Transverse colon (tissue), 4 donors: ENCODE data around the gene RAB40A. TPM values are rescaled to one million over a fixed set of nuclear protein-coding genes. Genes with fewer than 3 reads are reported as not detected.

Experiments used
- DNase-seq: peaks from one replicate; pipeline ENCODE4 v3.0.0-alpha.2; 2019
- H3K27ac ChIP-seq, 4 donors: fragments of 200-600 bp; sonication (generic); 2 replicates each; pipeline ENCODE4 v1.5.1; 2016 to 2018; ENCODE audit warnings: inconsistent platforms in 4 of 4
- H3K27me3 ChIP-seq: fragments of 200-600 bp; sonication (generic); 2 replicates; pipeline ENCODE4 v1.5.1; 2017; ENCODE audit warnings: inconsistent platforms
- H3K36me3 ChIP-seq, 4 donors: fragments of 200-600 bp; sonication (generic); 2 replicates each; pipeline ENCODE4 v1.5.1; 2017 to 2019; ENCODE audit warnings: inconsistent platforms in 4 of 4
- H3K4me1 ChIP-seq, 4 donors: fragments of 200-600 bp; sonication (generic); 2 replicates each; pipeline ENCODE4 v1.5.1; 2017 to 2020; ENCODE audit warnings: inconsistent platforms in 4 of 4
- H3K4me3 ChIP-seq, 4 donors: fragments of 200-600 bp; sonication (generic); 1 replicate in 1 of 4; 2 replicates in 3 of 4; pipeline versions ENCODE4 v1.5.1 to v1.6.1; 2017 to 2019; ENCODE audit warnings: inconsistent platforms in 4 of 4
- H3K9me3 ChIP-seq, 2 donors: fragments of 200-600 bp; sonication (generic); 2 replicates each; pipeline ENCODE4 v1.5.1; 2017 to 2019; ENCODE audit warnings: inconsistent platforms in 2 of 2
- EP300 ChIP-seq: sonication (generic); formaldehyde crosslinking; IDR thresholded peaks from one replicate; pipeline ENCODE4 v1.6.1; 2017; ENCODE audit warnings: antibody characterized with exemption, low read depth
- POLR2A ChIP-seq: fragments of 450-650 bp; IDR thresholded peaks from one replicate; pipeline ENCODE4 v1.6.1; 2016; ENCODE audit warnings: antibody characterized with exemption, mild to moderate bottlenecking, moderate library complexity
- POLR2AphosphoS5 ChIP-seq, 3 donors: sonication (generic); formaldehyde crosslinking; IDR thresholded peaks; one replicate each; pipeline ENCODE4 v1.6.1; 2016; ENCODE audit warnings: antibody characterized with exemption in 3 of 3
- WGBS, 2 donors: methylation state at CpG; one replicate each; pipeline ENCODE4 v1.1.5; 2018; ENCODE audit warnings: low coverage in 1 of 2; 5-methylcytosine and 5-hydroxymethylcytosine counted together
- in situ Hi-C, 4 donors: fragments of 200-750 bp; cut with MboI; loops; one replicate each; pipeline versions ENCODE4 v1.15.0 to v1.15.1; 2017; ENCODE audit warnings: low sequenced_read_pairs in 3 of 4, low pct_ligation_motif_present in 1 of 4, low pct_unique_long_range_greater_than_20kb in 1 of 4
- intact Hi-C: fragments of 100-400 bp; cut with DNase I; formaldehyde crosslinking; loops from one replicate; pipeline ENCODE4 v1.15.1; 2023; ENCODE audit warnings: low total_unique reads
- total RNA-seq, 4 donors: library from RNA; depleted of rRNA; stranded (reverse); fragments of >200 nt; gene quantifications; one replicate each; pipeline ENCODE4 v1.1.0, GENCODE V29; 2016
- TF ChIP-seq, protein P1 (sequence below), 5 experiments: fragments of 200-600 bp in 3 of 5; fragments of 450-650 bp in 2 of 5; sonication (generic) in 3 of 5; IDR thresholded peaks; 1 replicate in 2 of 5; 2 replicates in 3 of 5; pipeline ENCODE4 v1.5.1; 2016 to 2017; ENCODE audit warnings: antibody characterized with exemption in 5 of 5, inconsistent platforms in 3 of 5, mild to moderate bottlenecking in 2 of 5, moderate library complexity in 1 of 5

RAB40A gene
- total RNA-seq, 4 donors from 2014 or later, result 0.55 to 1.4 TPM; not detected in 2

GRCh38 chrX:103550415-103551051 is 31.2 kb upstream of the RAB40A start:
- WGBS, 2 donors, result 50 to 52% methylated on average over 1 to 3 of the region's 3 CpGs
- Histone ChIP-seq H3K27me3 (no peaks in the 10 kb centered on the region), H3K9me3 (no peaks in the 10 kb centered on the region), H3K4me1 (no peaks in the 10 kb centered on the region), H3K36me3 (no peaks in the 10 kb centered on the region), H3K27ac (no peak overlapping the region), H3K4me3 (no peak overlapping the region)
- no peak for DNase-seq
- in situ Hi-C loops (no loop called here), intact Hi-C loops (no loop called here)
- TF ChIP-seq POLR2AphosphoS5 (IDR thresholded peaks at IDR 0.05), result no peak
- TF ChIP-seq, protein P1, sequence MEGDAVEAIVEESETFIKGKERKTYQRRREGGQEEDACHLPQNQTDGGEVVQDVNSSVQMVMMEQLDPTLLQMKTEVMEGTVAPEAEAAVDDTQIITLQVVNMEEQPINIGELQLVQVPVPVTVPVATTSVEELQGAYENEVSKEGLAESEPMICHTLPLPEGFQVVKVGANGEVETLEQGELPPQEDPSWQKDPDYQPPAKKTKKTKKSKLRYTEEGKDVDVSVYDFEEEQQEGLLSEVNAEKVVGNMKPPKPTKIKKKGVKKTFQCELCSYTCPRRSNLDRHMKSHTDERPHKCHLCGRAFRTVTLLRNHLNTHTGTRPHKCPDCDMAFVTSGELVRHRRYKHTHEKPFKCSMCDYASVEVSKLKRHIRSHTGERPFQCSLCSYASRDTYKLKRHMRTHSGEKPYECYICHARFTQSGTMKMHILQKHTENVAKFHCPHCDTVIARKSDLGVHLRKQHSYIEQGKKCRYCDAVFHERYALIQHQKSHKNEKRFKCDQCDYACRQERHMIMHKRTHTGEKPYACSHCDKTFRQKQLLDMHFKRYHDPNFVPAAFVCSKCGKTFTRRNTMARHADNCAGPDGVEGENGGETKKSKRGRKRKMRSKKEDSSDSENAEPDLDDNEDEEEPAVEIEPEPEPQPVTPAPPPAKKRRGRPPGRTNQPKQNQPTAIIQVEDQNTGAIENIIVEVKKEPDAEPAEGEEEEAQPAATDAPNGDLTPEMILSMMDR (IDR thresholded peaks at IDR 0.05), result no peak
- TF ChIP-seq POLR2A, result no peak
- no peak for TF ChIP-seq EP300

DNA sequence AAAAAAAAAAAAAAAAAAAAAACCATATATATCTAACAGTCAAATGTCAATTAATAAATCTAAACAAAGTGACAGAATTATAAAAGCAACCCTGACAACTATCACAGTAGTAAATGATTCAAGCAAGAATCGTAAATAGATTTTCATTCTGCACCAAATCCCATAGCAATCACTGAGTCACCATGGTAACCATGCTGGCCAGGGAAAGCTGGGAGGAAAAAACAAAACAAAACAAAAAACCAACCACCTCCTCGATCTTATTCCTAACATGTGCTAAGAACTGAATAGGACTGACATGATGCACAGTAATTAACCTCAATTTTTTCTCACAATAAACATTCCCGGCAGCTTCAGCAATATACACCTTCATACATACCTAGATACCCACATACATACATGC is 30.6 kb upstream of the RAB40A start:
- no peaks in the 10 kb centered on the region for H3K9me3 ChIP-seq
- no peaks in the 10 kb centered on the region for H3K27me3 ChIP-seq
- H3K27ac ChIP-seq, result no peak overlapping the region
- 67 to 83% methylated on average over 1 to 3 of the region's 3 CpGs for WGBS, 2 donors
- intact Hi-C loops, result no loop called here
- TF ChIP-seq EP300 (no peak), POLR2AphosphoS5 (IDR thresholded peaks at IDR 0.05) (no peak), POLR2A (no peak)
- TF ChIP-seq, protein P1 (IDR thresholded peaks at IDR 0.05), result no peak
- DNase-seq, result no peak
- H3K4me3 ChIP-seq, result no peak overlapping the region
- in situ Hi-C loops, result loop anchor here in 3 of 4 donors (25.0 kb wide), 2 partner anchors 237 to 262 kb away; partner anchors contain the start of gene PLP1 (in 1 of the 3)
- H3K36me3 ChIP-seq, result no peaks in the 10 kb centered on the region
- H3K4me1 ChIP-seq, result no peaks in the 10 kb centered on the region

DNA sequence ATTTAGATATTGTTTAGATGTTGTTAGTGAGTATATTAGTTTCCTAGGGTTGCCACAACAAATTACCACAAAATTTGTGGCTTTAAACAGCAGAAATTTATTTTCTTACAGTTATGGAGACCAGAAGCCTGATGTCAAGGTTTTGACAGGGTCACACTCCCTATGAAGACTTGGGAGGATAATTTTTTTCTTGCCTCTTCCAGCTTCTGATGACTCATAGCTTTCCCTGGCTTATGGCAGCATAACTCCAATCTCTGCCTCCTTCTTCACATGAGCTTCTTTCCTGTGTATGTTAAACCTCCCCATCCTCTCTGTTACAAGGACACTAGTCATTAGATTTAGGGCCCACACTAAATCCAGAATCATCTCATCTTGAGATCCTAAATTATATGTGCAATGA is 20.9 kb upstream of the RAB40A start:
- no peak for DNase-seq
- no peaks in the 10 kb centered on the region for H3K27me3 ChIP-seq
- no peak overlapping the region for H3K4me3 ChIP-seq
- TF ChIP-seq EP300, result no peak
- no peak for TF ChIP-seq POLR2AphosphoS5 (IDR thresholded peaks at IDR 0.05)
- no peak for TF ChIP-seq POLR2A
- TF ChIP-seq, protein P1 (IDR thresholded peaks at IDR 0.05), result no peak
- H3K27ac ChIP-seq, result peak overlapping the region in 2 of 4 donors; percentile 11 to 49
- intact Hi-C loops (no loop called here), in situ Hi-C loops (loop anchor here in 3 of 4 donors (25.0 kb wide), 2 partner anchors 247 to 272 kb away; partner anchors contain the start of gene PLP1 (in 1 of the 3))
- no peaks in the 10 kb centered on the region for H3K4me1 ChIP-seq
- no peaks in the 10 kb centered on the region for H3K36me3 ChIP-seq
- H3K9me3 ChIP-seq, result no peaks in the 10 kb centered on the region

- in situ Hi-C loops (loop anchor here (10.0 to 25.0 kb wide), 3 partner anchors 248 to 285 kb away; partner anchors contain the start of gene PLP1 (in 1 of the 4)), intact Hi-C loops (no loop called here)
- Histone ChIP-seq H3K36me3 (no peaks in the 10 kb centered on the region), H3K9me3 (no peaks in the 10 kb centered on the region), H3K27me3 (no peaks in the 10 kb centered on the region), H3K27ac (peak overlapping the region in 3 of 4 donors; percentile 26 to 49 (median 31)), H3K4me1 (no peaks in the 10 kb centered on the region), H3K4me3 (no peak overlapping the region)
- TF ChIP-seq, protein P1 (IDR thresholded peaks at IDR 0.05), result no peak
- TF ChIP-seq POLR2AphosphoS5 (IDR thresholded peaks at IDR 0.05), result no peak
- no peak for TF ChIP-seq EP300
- no peak for TF ChIP-seq POLR2A
- DNase-seq, result no peak
- WGBS, 2 donors, result 50 to 61% methylated on average over 1 to 2 of the region's 2 CpGs
Measured at GRCh38 chrX:103539695-103540094, 20.4 kb upstream of the RAB40A start.
